COR-L47 (cell line): ENCODE results near the gene FCMR.

Experiments
- DNase-seq: peaks from one replicate; lab custom pipeline; 2025; lab: John Stamatoyannopoulos, UW

FCMR gene, protein sequence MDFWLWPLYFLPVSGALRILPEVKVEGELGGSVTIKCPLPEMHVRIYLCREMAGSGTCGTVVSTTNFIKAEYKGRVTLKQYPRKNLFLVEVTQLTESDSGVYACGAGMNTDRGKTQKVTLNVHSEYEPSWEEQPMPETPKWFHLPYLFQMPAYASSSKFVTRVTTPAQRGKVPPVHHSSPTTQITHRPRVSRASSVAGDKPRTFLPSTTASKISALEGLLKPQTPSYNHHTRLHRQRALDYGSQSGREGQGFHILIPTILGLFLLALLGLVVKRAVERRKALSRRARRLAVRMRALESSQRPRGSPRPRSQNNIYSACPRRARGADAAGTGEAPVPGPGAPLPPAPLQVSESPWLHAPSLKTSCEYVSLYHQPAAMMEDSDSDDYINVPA

DNA sequence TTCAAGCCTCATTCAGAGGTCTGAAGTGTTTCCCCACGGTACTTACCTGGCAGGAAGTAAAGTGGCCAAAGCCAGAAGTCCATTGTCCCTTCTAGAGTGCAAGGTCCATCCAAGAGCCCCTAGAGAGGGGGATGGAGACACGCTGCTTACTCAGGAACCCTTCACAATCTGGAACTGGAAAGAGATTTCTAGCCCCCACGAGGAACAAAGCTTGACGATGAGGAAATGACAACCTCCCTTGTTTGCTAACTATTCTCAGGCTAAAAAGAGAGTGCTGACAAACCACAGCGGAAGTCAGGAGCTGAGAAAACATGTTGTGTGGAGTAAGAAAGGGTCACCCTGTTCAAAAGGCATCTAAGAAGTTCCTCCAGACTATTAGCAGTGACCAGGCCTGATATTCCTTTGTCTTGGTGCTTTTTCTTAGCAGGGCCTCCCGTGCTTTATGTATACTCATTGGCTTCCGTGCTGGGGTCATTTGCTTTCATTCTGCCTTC lies at the start of gene FCMR:
FCMR (minus strand) TSS at position 170 of the 494 bp plus-strand sequence; CDS start at position 83, 87 bp downstream.
- DNase-seq, result no peak

DNA sequence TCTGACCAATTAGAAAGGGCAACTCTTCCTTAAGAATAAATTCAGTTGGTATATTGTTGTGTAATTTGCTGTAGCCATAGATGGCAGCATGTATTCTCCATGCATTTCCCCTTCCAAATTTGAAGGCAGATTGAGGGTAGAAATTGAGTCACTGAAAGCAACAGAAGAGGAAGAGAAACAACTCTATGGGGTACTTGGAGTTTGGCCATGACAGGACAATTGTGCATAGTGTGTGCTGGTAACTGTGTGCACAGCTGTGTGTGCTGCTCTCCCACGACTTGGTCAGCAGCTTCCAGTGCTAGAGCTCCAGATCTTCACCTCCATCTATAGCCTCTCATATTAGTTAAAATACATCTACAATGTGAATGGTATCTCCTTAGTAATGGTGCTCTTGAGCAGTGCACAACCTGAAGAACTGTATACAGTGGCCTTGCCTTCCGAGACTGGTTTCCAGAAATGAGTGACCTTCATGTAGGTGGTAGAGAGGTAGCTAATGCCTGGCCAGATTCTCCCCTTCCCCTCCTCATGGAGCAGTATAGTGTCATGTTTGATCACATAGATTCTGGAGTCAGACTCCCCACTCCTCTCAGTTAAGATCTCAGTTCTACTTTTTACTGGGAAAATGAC lies 49.4 kb upstream of the FCMR start:
- no peak for DNase-seq

DNA sequence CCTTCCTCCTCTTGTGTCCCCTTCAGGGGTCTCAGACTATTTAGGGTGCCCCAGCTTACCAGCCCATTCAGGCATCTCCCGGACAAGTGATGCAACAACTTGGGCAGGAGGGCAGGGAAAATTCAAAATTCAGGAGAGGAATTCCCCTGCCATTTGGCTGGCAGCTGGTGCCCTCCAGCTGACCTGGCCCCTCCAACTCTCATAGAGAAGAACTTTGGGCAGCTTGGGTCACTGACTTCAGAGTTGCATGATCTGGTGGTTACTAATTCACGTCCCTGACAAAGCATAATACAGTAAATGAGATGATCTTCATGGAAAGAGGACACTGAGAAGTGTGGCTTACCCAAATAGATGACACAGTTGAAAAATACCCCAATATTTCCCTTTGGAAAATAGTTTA lies 48.7 kb upstream of the FCMR start, which contains the start of gene FCAMR:
FCAMR (minus strand) TSS at position 15 of the 400 bp plus-strand sequence. CDS start 335 bp downstream, outside the sequence.
- DNase-seq, result no peak

DNA sequence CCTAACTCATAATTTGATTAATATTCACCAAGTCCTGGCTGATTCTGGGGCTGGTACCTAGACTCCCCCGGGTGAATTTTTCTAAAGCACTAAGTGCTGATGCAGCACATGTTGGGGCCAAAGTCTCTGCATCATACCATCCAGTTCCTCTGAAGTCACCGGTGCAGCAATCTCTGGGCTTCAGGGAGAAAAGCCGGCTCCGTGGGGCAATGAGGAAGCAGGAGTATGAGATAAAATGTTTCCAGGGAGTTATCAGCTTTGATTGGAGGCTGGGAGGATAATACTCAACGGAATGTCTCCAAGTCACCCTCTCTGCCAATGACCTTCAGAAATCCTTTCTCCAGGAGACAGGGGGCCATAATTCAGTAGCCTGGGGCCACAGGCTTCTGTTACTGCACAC lies 47.3 kb upstream of the FCMR start:
- DNase-seq, result no peak

DNA sequence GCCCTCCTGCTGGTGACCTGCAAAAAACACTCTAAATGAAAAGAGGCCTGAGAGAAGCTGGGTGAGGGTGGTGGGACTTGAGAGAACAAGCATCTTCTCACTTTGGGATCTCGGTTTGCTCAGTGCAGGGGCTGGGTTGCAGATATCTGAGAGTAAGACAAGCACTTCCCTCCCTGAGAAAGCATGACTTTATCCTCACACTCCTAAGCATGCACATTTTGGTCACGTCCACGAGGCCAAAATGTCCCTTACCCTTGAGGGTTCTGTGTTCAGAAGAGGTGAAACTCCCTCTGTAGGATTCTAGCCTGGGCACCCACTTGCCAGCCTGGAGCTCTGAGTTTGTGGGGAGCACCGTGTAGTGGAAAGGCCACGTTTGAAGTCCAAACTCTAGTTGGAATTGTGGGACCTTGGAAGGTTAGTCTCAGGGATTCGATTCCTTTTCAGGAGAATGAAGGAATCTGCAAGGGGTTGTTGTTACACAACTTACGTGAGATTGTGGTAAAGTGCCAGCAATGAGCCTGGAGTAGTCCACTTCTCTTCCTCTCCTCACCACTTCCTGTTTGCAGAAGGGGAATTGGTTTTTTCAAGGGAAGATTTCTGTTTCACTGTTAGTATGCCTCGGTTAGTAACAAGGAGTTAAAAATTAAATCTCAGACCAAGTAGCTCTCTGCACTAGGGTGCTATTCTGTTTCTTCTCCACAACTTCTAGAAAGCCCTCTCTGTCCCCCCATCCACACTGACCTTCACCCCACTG lies 45.5 kb upstream of the FCMR start:
- DNase-seq, result no peak

DNA sequence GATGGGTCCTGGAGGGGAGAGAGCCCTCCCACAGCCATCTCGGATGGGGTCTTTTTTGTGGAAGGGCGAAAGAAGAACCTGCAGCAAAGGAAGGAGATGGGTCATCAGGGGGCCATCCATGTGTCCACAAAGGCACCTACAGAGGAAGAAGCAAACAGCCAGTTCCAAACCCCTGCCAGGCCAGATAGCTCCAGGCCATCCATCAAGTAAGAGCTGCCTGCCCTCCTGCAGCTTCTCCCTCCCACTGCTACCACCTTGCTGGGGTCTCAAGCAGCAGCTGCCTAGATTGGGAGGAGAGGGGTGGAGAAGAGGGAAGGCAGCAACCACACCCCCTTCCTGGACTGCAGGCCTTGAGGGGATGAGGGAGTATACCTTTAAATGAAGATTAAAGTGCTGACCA lies 44.0 kb upstream of the FCMR start:
- no peak for DNase-seq

DNA sequence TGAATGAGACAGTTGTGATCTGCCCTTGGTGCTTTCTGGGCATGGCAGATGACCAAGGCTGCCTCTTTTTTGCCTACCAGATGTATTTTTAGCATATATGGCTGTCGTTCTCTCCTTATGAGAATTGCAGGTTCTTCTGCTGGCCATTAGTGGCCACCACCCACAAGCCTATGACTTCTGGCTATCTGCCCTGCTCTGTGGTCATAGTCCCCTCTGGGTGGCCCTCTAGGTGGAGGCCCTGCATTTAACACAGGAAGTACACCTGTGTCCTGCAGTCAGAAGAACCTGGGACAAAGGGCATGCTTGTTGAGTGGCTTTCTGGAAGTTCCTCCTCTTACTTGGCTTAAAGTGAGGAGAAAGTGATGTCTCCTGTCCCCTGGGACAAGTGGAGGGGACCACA lies 42.0 kb upstream of the FCMR start:
- no peak for DNase-seq

DNA sequence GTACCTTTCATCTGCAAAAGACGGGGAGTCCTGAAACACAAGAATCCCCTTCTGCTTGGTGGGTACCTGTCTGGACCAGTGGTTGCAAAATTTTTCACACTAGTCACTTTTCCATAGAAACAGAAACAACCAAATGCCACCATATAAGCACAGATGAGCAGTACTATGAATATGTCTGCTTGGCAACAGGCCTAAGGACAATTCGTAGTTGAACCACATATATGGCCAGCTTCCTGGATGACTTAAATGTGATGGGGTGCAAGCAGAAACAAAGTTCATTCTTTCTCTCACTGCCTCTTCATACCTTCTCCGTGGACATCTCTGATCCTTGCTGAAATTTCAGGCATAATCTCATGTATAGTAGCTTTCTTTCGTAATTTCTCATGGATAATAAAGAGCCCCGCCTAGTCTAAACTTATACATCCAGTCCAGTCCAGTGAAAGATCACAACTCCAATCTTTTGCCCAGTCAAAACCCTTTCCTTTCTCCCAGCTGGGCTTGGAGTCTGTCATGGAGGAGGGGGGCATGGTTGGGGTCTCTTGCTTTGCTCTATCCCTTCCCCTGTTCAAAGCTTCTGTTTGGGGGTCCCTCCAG lies 41.5 kb upstream of the FCMR start:
- DNase-seq, result no peak

DNA sequence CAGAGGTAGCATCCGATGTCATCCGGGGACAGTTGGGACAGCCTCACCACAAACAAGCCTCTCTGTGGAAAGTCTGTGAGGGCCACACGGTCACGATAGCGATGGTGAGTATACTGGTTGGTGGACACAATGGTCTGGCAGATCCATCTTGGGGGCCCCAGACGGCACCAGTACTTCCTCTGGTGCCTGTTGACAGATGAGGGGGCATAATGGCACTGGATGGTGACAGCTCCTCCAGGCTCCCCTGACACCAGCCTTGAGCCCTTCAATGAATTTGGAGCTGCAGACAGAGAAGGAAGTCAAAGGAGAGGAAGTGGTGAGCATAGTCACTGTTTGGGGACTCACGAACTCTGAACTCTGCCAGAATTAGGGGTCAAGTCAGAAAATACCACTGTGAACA lies 40.5 kb upstream of the FCMR start:
- DNase-seq, result no peak

DNA sequence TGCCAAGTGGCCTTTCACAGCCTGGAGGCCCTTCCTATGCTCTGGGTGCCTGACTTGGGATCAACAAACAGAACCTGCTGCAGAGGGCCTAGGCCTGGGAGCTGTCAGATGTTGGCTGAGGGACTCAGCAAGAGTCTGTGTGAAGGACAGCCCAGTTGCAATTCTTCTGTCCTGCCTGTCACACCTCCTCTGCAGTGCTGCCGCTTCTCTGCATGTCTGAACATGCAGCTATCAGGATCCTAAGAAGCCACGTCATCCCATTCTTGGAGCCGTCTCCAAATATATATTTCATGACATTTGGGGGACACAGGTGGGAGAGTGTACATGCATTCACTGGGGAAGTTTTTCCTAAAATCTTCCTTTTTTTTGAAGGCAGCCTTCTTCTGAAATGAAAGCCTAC lies 39.9 kb upstream of the FCMR start:
- no peak for DNase-seq

DNA sequence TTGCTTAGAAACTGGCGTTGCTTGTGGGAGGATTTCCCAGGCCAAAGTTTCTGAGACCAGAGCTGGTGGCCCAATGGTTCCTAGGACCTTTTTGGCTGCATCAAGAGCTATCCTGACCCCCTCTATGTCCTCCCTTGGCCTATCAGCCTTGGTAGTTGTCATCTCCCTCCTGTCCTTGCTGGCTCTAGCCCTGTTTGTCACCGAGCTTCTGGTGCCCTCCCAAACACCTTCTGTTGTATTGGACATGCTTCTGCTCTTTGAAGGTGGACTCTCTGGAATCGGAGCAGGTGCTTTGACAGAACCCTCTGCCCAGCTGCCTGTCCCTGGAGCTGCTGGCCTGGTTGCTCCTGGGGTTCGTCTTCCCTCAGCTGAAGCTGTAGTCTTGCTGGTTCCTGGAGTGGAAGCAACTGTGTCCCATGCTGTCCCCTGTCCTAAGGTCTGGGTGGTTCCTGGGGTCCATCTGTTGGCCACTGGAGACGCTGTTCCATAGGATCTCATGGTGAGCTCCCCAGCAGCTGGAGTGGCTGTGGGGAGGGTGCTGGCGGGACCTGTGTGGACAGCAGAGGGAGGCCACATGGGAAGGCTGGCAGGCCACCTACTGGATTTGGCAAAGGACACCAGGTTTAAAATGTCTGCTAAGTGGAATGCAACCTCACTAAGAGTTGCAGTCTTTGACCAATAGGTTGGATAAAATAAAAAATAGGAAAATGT lies 39.1 kb upstream of the FCMR start:
- no peak for DNase-seq

DNA sequence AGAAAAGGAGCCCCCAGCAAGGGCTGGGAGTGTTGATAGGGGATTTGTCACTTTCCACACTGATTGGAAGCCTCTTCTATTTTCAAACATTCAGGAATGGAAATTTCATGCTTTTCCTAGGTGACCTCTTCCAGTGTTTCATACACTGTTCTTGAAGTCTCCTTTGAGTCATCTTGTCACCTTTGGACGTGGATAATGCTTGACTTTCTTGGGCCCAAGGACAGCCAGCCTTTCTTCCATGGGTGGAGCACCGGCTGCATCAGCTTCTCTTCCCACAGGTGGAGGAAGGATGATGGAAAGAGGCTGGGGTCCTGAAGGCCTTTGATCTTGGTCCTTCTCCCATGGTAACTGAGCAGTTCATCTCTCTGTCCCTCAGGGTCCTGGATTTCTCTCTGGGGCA lies 36.4 kb upstream of the FCMR start:
- DNase-seq, result no peak

DNA sequence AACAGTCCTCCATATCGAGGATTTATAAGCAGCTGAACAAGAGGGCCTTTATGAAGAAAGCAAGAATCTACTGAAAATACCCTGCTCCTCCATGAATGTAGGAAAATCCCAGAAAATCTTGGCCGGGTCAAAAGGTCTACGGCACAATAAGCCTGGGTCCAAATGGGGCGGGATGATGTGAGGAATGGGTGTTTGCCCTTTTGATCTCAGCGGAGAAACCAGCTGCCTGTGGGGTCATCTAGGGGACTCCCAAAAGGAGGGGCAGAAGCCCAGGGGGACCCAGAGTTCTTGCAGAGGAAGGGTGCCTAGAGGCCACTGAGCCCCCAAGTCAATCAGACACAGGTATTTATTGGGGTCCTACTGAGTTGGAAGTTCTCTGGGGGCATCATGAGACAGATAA lies 35.9 kb upstream of the FCMR start:
- DNase-seq, result no peak

DNA sequence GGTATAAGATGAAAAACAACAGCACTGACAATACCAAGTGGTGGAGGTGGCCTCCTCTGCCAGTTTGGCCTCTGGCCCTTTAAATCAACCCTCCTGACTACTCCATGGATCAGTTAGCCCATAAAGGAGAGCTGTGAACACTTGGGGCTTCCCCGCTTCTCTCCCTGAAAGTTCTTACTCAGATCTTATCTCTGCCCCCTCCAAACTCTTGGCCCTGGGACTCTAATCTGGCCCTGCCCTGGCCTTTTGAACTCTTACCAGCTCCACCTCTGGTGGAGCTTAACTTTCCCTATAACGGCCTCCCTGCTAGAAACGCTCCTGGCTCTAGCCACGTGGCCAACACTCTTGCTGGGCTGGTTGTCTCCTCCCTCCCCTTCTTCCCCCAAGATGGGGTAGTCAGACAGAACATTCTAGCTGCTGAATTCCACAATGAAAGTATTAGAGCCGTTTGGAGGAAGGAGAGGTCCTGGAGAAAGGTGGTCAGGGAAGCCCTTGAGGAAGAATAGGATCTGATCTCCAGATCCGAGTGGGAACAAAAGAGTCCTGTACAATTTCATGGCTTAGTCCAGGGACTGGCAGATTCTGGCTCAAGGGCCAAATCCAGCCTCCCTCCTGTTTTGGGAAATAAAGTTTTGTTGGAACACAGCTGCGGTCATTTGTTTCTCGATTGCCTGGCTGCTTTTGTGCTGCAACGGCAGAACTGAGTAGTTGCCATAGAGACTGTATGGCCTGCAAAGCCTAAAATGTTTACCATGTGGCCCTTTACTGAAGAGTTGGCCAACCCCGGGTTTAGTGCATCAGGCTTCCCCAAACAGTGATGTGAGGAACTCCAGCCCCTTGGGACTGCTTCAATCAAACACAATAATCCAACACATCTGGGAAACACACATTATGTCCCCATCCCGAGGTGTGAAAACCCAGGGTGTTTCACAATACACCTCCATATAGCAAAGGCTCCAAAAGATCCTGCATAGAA lies 34.0 kb upstream of the FCMR start:
- DNase-seq, result no peak

DNA sequence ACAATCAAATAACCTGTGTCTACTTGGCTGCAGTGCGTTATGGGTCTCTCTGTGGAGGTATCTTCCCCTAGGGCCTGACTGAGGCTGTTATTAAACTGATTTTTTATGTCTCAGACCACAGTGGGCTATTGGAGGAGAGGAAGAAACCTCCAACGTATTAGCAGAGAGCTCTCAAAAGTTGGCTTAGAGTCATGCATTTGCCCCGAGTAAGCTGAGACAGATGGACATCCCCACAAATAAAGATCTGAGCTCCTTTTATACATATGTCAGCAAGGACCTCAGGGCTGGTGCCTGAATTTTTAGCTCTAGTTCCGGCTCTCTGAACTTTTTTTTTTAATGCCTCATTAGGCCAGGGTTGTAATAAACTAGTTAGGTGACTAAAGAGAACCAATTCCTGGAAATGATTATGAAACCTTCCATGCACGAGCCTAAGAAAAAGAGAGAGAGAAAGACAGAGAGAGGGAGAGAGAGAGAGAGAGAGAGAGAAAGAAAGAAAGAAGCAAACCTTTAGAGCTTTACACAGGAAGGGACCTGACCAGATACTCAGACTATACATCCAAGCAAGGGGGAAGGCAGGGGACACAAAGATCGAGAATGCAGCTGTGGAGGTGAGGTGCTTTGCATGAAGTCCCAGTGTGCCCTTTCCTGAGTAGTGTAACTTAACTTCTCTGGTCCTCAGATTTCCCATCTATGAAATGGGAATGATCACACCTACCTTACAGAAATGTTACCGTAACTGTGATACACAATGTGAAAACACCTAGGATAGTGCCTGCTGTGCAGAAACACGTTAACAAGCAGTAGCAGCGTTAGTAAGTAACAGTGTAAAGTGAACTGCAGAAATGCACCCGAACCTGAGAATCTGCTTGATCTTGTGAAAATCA lies 33.0 kb upstream of the FCMR start:
- no peak for DNase-seq

DNA sequence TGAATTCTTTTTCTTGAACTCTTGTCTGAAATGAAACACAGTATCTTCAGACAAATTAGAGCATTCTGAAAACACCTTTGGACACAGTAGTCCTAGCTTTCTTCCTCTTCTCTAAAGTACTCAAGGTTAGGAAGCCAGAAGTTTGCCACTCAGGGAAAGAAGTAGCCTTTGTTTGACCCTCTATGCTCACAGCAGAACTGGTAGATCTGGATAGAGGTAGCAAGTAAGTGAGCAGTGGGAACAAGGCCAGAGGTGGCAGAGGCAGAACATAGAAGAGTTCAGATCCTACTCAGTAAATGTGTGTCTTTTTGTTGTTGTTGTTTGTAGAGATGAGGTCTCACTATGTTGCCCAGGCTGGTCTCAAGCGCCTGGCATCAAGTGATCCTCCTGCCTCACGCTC lies 31.9 kb upstream of the FCMR start:
- DNase-seq, result no peak

DNA sequence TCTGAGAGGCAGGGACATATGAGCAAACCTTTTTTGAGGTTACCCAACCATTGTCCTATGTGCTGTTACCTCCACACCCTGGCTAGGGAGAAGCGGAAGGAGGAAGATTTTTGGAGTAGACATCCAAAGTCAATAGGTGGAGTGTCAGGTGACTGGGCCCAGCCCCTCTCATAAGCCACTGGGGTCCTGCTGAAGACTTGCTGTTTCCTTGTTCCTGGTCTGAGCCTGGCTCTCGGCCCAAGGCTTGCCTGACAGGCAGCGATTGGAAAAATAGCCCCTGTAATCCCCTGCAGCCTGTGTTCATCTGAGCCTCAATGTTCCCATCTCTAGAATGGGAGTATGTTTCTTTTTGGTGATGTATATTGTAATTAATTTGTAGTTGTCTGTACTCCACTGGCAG lies 31.4 kb upstream of the FCMR start:
- no peak for DNase-seq

DNA sequence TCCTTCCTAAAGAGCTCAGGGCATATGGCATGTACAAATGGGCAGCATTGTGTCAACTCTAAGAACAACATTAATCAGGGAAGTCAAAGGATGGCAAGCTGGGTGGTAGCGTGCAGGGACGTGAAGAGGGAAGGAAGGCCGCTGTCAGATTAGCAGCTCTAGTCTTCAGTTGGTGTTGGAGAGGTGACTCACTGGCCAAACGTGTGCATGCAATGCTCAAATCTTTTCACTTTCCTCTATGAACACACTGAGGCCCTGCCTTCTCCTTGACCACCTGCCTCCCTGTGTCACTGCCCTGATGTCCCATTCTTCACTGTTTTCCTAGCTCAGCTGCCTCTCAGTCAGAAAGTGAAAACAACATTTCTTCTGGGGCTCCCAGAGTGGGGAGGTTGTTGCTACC lies 30.4 kb upstream of the FCMR start:
- no peak for DNase-seq

DNA sequence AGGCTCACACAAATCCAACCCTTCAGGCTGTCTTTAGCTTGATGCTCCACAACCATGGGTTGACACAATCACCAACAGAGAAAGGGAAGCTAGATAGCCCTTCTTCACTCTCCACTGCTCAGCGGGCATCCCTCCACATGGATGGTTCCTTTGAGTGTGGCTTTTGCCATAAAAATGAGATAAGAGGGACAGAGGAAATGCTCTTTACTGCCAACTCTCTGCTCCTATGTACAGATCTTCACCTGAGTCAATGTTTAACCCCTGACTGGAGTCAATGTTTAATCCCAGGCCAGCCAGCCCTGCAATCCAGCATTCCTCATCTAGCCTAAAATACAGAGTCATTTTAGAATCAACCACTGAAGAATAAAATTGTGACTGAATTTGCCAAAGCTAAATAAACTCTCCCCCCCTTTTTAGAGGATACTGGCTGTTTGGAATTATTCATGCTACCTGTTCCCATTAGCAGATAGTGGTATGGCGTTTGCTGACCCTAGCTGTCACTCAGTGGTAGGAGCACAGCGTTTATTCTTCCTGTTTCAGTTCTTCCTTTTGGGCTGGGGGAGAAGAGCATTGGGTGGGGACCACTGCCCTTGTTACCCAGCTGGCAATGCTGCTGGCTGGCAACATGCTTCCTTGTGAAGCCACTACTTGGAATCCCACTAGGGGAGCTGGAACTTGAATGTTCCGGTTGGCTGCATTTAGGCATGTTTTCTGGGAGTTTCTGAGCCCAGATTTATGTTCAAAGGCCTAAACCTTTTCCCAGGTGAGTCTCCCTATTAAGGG lies 29.8 kb upstream of the FCMR start:
- DNase-seq, result no peak
